ENCODE results near the gene TMX4. TPM values are rescaled to one million over a fixed set of nuclear protein-coding genes. Genes with fewer than 3 reads are reported as not detected.

Gene TMX4
- total RNA-seq, 1 donor = 40.9 TPM

GRCh38 chr20:7975851-7976414 is 43.6 kb downstream of the TMX4 start:
- Histone ChIP-seq H3K4me3 (ENCODE audit: insufficient read depth, low read length) (no peak overlapping the region), H4K20me1 (ENCODE audit: insufficient read depth, low read length) (no peaks in the 10 kb centered on the region), H3K79me2 (ENCODE audit: insufficient read depth, low read length) (no peaks in the 10 kb centered on the region), H3K27me3 (ENCODE audit: insufficient read depth, low read length) (no peaks in the 10 kb centered on the region), H3K36me3 (ENCODE audit: insufficient read depth, low read length) (no peaks in the 10 kb centered on the region), H3K9me3 (ENCODE audit: low read depth, low read length) (no peaks in the 10 kb centered on the region), H3K4me2 (ENCODE audit: insufficient read depth, low read length) (no peak overlapping the region), H3K4me1 (ENCODE audit: insufficient read depth, low read length) (no peaks in the 10 kb centered on the region), H3K27ac (ENCODE audit: low read depth, low read length) (no peak overlapping the region), H2AFZ (ENCODE audit: low read length) (no peak overlapping the region)
- DNase-seq (ENCODE audit: insufficient read length, low spot score, missing footprints) = no peak
- no peak for TF ChIP-seq CTCF (IDR thresholded peaks at IDR 0.05; ENCODE audit: extremely low read depth, low read depth, low read length)

DNA sequence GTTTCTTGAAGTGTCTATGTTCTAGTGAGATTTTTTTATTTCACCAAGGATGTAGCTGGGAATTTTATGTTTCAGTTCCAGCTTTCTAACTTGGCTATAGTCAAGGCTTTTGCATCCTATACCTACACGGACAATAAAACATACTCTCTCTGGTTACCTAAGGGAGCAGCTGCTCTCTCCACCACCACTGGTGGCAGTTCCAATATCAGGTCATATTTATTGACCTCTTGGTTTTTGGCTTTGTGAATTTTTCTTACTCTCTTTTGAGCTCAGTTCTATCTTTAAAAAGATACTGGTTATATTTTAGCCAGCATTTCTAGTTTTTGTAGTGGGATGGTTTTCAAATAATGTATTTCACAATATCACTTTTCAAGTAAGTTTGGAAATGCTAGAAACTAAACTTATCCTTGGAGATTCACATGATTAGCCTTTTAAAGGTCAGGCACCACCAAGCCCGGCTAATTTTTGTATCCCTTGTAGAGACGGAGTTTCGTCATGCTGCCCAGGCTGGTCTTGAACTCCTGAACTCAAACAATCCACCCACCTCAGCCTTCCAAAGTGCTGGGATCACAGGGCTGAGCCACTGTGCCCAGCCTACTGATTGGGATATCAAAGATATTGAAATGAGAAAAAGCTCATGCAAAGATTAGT is 44.7 kb downstream of the TMX4 start:
- H3K4me3 ChIP-seq (ENCODE audit: insufficient read depth, low read length) = no peak overlapping the region

DNA sequence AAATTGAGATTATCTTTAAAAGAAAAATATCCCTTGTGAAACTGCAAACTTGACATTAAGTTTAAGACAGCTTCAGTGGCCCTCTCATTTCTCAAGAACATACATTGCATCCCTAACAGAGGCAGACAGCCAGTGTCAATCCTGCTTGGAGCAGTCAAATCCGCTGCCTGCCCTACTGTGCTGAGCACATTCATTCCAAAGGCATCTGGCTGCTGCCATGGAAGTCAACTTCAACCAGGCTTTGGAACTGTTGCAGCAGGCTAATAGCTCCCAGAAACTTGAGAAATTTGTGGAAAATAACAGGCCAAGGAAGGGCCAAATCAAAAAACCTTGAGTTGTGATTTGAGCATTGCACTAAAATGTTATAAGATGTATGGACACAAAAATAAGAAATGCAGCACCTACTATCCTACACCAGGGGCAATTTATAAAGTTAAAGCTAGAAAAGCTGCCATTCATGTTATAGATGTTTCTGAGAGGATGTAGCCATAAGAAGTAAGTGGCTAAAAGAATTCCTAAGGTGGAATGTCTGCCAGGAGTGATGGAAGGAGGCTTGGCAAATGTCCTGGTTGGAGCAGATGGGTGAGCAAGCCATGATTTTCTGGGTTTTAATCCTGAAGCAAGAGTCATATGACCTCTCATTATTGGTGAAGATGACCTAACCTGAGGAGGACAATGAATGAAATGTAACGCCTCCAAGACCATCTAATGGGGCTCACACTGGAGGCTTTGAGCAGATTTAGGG is 47.9 kb downstream of the TMX4 start:
- no peak overlapping the region for H3K4me2 ChIP-seq (ENCODE audit: insufficient read depth, low read length)
- no peak overlapping the region for H2AFZ ChIP-seq (ENCODE audit: low read length)
- peaks cover 2% of the 10 kb centered on the region for H3K4me1 ChIP-seq (ENCODE audit: insufficient read depth, low read length)
- no peaks in the 10 kb centered on the region for H4K20me1 ChIP-seq (ENCODE audit: insufficient read depth, low read length)
- no peak overlapping the region for H3K27ac ChIP-seq (ENCODE audit: low read depth, low read length)
- no peak for DNase-seq (ENCODE audit: insufficient read length, low spot score, missing footprints)
- H3K27me3 ChIP-seq (ENCODE audit: insufficient read depth, low read length) = no peaks in the 10 kb centered on the region
- no peaks in the 10 kb centered on the region for H3K79me2 ChIP-seq (ENCODE audit: insufficient read depth, low read length)
- H3K9me3 ChIP-seq (ENCODE audit: low read depth, low read length) = no peaks in the 10 kb centered on the region
- no peak for TF ChIP-seq CTCF (IDR thresholded peaks at IDR 0.05; ENCODE audit: extremely low read depth, low read depth, low read length)
- no peak overlapping the region for H3K4me3 ChIP-seq (ENCODE audit: insufficient read depth, low read length)
- H3K36me3 ChIP-seq (ENCODE audit: insufficient read depth, low read length) = no peaks in the 10 kb centered on the region

More for the DNA sequence above, 44.7 kb downstream of the TMX4 start:
- H3K4me2 ChIP-seq (ENCODE audit: insufficient read depth, low read length) = no peak overlapping the region
- no peaks in the 10 kb centered on the region for H3K27me3 ChIP-seq (ENCODE audit: insufficient read depth, low read length)
- no peaks in the 10 kb centered on the region for H3K79me2 ChIP-seq (ENCODE audit: insufficient read depth, low read length)
- no peak for DNase-seq (ENCODE audit: insufficient read length, low spot score, missing footprints)
- no peak for TF ChIP-seq CTCF (IDR thresholded peaks at IDR 0.05; ENCODE audit: extremely low read depth, low read depth, low read length)
- no peaks in the 10 kb centered on the region for H3K36me3 ChIP-seq (ENCODE audit: insufficient read depth, low read length)
- no peaks in the 10 kb centered on the region for H3K9me3 ChIP-seq (ENCODE audit: low read depth, low read length)
- no peaks in the 10 kb centered on the region for H4K20me1 ChIP-seq (ENCODE audit: insufficient read depth, low read length)
- H3K27ac ChIP-seq (ENCODE audit: low read depth, low read length) = no peak overlapping the region
- no peak overlapping the region for H2AFZ ChIP-seq (ENCODE audit: low read length)
- H3K4me1 ChIP-seq (ENCODE audit: insufficient read depth, low read length) = no peaks in the 10 kb centered on the region
